Measurements from ENCODE around the gene PPP1CC.
"Not testable (repeated sequence)": the region's sequence is repeated elsewhere in the genome, so short reads cannot be mapped to it uniquely, and the experiment has no call there.

Gene PPP1CC

DNA sequence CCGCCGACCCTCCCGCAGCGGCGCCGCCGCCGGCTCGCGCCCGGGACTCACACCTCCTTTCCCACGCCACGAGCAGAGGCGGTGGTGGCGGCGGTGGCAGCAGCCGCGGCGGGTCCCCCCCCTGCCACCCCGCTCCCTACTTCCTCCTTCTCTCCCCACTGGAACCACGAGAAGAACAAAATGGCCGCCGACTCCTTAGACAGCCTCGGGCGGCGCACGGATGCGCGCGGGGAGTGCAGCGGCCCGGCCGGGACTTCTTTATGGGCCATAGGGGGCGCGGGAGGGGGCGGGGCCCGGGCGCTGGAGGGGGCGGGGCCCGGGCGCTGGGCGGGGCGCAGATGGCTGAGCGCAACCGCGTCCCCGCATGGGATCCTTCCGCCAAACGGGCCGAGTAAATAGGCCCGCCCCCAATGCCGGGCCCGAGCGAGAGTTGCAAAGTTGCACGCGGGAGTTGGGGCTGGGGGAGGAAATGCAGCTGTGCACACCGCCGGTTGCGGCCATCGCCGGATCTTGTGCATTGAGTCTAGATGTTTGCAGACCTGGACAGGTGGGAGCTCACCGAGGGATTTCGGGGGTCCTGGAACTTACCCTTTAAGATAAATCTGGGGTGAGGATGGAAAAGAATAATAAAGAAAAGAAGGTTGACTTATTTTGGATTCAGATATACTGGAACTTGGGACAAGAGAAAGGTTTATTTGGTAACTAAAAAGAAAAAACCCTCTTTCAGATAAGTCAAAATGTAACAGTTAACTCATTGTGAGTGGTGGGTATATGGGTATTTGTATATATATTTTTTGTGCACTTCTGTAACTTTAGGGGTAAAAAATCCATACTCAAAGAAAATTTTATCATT, at the start of gene PPP1CC:
TSS of gene PPP1CC (minus strand) at position 174 of the 853 bp plus-strand sequence. CDS start 184 bp downstream, outside the sequence.
- DNase-seq = peak; percentile 98

DNA sequence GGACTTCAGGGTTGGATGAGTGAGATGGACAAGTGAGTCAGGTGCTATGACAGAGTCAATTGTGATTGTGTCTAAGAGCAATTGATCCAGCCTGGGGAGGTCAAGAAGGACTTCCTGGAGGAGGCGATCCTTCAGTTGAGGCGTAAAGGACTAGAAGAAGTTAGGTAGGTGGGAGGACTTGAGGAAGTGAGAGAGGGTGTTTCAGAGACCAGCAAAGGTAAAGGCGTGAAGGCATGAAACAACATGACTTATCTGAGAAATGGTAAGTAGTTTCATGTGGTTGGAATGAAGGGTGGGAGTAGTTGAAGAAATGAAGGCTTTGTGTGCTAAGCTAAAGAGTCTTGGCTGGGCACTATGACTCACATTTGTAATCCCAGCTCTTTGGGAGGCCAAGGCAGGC, 48.9 kb upstream of the PPP1CC start:
- DNase-seq = no peak

DNA sequence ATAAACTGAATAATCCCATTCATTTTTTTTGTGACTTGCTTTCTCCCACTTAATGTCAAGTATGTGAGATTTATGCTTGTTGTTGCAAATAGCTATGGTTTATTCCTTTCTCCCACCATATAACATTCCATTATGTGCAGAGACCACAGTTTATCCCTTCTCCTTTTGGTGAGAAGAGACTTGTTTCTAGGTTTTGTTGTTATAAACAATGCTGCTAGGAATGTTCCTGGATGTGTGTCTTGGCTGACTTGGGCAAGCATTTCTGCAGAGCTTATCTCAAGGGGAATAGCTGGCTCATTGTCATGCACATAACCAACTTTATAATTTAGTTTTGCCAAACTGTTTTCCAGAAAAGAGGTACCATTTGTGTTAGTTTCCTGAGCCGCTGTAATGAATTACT, 47.6 kb upstream of the PPP1CC start:
- no peak for DNase-seq

DNA sequence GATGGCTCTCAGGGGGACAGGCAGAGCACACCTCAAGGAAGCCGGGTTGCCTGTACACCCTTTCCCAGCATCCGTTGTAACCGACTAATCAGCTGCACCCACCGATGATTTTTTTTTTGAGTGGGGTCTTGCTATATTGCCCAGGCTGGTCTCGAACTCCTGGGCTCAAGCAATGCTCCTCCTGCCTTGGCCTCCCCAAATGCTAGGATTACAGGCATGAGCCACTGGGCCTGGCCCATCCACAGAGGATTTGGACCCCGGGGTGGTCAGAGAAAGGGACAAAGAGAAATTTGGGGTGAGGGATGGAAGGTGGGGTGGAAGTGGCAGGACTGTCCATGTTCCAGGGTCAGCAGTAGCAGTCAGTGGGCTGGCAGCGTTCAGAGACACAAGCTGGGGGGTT, 43.3 kb upstream of the PPP1CC start:
- DNase-seq = no peak

DNA sequence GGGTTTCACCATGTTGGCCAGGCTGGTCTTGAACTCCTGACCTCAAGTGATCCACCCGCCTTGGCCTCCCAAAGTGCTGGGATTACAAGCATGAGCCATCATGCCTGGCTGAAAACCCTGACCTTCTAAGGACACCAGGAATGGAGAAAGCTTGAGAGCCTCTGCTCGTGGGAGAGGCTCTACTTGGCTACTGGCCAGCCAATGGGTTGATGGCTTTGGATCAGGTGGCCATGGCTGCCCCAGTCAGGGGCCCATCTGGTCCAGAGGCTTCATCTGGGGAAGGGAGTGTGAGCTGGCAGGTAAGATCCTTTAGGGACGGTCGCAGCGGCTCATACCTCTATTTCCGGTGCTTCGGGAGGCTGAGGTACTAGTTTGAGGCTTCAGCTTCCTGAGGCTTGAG, 42.5 kb upstream of the PPP1CC start:
- no peak for DNase-seq

DNA sequence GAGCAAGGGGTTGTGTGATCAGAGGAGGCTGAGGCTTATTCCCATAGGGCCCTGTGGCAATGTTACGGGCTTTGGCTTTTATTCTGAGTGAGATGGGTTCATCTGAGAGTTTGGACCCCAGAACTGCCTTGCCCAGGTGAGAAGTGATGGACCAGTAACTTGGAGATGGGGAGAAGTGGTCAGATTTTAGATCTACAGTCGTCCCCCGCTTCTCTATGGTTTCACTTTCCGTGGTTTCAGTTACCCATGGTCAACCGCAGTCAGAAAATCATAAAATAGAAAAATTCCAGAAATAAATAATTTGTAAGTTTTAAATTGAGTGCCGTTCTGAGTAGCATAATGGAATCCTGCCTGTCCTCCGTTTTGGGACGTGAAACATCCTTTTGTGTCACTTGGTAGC, 40.2 kb upstream of the PPP1CC start:
- no peak for DNase-seq

DNA sequence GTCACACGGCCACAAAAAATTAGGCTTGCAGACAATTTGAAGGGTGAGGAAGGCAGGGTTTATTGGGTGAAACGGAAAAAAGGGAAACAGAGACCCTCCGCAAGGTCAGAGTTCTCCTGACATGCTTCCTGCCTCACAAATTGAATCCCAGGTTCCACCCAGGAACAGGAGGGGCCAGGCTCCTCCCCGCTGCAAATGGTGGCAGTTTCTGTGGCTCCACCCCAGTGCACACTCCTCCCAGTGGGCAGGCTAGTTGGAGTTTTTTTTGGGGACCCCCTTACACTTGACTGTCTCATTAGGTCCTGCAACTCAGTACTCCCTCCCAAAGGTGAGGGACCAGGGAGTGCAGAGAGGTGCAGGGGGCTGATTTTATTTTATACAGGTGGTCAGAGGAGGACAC, 39.4 kb upstream of the PPP1CC start:
- no peak for DNase-seq

DNA sequence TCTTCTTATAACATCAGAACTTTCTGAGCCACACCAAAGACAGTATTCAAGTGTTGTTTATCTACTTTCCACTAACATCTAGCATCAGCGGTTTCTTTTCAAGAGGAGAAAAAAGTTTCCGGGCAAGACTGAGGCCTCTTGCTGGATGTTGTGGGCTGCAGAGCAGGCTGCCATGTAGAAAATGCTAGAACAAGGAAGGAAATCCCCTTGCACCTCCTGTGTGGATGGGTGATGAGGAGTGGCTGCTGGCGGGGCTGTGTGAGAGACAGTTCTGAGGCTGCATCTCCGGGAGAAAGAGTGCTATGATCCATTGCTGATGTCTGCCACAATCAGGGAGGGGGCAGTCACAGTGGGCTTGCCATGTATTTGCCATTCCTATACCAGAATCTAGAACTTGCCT, 37.8 kb upstream of the PPP1CC start:
- DNase-seq = no peak

DNA sequence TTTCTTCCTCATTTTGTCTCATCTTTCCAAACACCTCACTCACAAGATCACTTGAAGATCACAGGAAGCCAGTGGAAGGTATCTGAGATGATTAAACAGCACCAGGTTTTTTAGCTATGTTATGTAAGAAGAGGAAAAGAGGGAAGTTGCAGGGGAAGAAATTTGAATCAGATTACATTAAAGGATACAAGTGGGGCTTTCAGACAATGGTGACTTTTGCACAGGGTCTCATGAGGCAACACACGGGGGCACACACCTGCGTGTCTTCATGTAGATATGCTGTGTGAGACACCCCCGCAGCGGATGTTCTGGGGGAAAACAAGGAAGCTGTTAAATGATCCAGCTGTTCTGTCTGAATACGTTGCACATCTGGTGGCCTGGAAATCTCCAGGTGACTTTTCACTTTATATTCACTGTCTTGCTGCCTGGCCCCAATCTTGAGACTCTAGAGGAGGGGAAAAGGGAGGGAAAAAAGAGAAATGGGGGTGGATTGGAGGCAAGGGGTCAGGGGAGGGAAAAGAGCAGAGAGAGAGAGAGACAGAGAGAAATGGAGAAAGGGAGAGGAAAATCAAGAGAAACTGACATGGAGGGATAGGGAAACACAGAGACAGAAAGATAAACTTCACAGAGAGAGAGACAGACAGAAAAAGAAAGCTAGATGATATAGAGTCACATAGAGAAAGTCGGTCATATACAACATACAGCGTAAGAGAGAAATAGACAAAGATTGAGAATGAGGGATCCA, 36.3 kb upstream of the PPP1CC start:
- DNase-seq = peak; percentile 11

DNA sequence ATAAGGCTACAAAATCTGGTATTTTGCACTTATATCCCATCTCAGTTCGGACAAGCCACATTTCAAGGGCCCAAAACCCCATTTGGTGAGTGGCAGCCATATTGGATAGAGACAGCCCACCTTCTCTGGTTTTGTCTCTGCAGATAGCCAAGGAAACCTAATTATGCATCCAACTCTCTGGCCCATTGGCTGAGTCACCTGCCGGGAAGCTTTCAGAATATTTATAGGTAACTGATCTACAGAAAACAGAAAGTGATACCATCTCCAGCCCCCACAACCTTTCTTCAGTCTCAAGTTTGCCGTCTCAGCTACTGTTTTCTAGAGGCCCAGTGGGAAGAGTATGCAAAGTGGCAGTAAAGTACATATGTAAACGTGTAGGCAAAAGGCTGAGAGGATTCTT, 33.7 kb upstream of the PPP1CC start:
- DNase-seq = no peak

DNA sequence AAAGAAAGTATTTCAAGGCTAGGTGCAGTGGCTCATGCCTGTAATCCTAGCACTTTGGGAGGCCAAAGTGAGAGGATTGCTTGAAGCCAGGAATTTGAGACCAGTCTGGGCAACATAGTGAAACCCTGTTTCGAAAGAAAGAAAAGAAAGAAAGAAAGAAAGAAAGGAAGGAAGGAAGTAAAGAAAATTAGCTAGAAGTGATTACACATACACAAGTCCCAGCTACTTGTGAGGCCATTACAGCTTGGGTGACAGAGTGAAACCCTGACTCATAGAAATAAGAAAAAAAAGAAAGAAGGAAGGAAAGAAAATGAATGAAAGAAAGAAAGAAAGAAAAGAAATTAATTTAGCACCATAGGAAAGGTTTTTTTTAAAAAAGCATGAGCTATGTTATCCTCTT, 33.3 kb upstream of the PPP1CC start:
- DNase-seq = no peak

DNA sequence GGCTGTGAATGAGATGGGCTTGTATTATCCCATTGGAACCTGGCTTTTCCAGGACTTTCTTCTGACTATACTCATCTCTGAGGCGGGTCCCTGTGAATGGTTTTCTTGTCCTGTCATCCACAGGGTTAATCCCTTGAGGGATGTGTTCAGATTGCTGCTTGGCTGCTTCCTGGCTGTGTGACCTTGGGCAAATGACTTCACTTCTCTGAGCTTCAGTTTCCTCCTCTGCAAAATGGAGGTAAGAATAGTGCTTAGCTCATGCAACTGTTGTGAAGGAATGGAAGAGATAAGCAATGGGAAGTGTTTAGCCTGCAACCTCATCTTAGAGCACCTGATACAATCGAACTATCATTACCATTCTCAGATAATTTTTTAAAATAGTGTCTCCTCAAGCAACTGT, 32.1 kb upstream of the PPP1CC start:
- DNase-seq = no peak

DNA sequence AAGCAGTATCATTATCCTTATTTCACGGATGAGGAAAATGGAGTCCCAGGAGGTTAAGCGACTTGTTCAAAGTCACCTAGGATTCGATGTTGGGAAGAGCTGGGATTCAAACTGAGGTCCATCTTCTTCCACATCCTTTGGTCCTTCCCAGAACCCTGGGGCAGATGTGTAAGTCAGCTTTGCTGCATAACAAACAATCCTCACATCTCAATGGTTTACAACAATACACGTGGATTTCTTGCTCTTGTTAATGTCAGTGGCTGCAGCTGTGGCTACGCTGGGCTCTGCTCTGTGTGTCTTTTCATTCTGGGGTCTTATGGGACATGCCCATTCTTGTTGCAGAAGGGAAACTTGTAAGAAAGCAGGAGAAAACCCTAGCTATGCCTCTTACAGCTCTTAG, 26.3 kb upstream of the PPP1CC start:
- DNase-seq = no peak

DNA sequence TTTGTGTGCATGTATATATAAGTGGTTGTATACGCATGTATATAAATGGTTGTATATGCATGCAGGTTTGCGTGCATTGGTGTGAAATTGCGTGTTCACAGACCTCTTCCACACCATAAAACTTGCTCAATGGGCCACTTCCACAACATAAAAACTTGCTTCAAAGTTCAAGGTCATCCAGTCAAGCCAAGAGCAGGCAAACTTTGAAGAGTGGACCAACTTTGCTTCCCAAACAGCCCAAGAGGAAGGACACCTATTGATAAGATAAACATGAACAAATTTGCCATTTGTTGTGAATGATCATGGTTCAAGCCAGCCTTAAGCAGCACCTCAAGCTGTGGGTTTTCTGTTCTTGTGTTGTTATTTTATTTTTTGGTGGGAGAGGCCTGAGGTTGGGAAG, 25.2 kb upstream of the PPP1CC start:
- no peak for DNase-seq

DNA sequence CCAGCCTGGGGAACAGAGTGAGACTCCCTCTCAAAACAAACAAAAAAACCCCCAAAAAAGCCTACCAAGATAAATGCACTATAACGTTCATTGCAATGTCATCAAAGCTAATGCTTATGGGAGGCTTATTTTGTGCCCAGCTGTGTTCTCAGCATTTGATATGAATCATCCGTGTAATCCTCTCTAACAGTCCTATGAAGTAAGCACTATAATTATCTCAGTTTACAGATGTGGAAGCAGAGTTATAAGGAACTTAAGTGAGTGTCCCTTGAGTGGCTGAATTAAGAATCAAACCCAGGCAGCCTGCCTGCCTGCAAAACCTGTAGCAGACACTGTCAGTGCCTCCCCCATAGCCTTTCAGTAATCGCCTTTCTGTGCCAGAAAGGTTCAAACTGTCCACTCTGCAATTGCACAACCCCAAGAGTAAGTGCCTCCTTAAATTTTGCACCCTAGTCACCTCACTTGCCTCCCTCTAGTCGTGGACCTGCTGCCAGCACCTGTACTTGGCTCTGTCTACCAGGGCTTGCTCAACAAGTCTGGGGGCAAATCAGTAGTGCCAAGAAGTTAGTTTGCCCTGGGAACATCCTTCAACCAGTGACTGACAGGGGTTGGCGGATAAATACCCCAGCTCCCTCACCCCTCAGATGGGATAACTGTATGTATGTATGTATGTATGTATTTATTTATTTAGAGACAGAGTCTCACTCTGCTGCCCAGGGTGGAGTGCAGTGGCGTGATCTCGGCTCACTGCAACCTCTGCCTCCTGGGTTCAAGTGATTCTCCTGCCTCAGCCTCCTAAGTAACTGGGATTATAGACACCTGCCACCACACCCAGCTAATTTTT, 23.8 kb upstream of the PPP1CC start:
- DNase-seq = peak; percentile 19

DNA sequence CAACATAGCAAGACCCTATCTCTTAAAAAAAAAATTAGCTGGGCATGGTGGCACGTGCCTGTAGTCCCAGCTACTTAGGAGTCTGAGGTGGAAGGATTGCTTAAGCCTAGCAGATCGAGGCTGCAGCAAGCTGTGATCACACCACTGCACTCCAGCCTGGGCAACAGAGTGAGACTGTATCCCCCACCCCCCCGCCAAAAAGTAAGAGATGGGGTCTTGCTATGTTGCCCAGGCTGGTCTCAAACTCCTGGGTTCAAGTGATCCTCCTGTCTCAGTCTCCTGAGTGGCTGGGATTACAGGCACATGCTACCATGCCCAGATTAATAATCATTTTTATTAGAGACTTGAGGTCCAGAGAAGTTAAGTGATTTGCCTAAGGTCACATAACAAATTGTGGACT, 22.9 kb upstream of the PPP1CC start:
- DNase-seq = not testable (repeated sequence)

DNA sequence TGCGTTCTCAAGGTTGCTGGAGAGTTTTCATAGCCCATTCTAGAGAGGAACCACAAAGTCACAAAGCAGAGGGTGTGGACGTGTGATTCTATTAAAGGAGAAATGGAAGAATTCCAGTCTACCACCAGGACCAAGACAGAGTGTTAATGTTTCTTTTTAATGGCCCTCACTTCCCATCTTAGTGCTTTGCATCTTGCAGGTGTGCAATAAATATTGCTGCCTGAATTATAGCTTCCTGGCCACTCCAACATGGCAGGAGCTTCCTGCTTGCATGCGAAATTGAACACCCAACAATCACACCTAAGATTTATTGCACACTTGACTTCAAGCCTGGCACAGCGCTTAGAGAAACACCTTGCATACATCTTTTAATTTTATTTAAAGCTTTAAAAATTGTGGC, 22.4 kb upstream of the PPP1CC start:
- DNase-seq = no peak

DNA sequence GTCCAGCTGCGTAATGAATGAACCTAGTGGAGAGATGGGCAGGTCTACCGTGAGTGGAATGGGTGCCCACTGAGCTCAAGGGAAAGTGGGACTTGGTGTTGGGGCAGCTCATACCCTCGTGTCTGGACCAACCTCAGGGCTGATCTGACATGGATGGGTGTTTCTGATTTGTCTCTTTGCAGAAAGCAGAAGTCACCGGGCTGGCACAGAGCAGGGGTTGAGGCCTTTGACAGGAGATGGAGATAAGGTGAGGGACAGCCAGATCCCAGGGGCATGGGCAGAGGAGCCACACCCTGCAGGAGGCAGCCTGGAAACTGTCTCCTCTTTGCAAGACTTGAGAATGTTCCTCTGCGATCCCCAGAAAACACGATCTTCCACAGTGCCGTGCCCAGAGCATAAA, 20.9 kb upstream of the PPP1CC start:
- DNase-seq = peak; percentile 35

DNA sequence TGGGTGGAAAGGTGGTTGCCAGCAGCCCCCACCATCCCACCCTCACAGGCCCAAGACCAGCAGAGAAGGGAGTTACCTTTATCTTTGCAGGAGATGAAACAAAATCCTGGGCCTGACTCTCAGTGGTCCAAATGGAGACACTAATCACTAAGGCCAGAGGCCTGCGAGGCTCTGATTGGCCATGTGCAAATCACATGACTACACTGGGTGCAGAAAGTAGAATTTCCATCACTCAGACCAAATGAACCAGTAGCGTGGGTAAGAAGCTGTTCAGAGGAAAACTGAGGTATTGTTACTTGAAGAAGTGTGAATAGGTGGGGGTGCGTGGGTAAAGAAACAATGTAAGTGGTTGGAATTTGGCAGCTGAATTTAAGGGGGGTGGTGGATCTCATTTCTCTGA, 20.2 kb upstream of the PPP1CC start:
- DNase-seq = no peak

DNA sequence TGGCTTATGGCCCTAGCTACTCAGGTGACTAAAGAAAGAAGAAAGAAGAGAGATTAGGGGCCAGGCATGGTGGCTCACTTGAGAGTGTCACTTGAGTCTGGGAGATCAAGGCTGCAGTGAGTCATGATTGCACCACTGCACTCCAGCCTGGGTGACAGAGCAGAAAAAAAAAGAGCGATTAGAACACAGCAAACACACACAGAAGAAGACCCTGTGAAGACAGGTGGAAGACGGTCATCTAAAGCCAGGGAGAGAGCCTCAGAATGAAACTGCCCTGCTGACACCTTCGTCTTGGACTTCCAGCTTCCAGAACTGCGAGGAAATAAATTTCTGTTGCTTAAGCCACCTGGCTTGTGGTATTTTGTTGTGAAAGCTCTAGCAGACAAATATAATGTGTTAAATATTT, 17.5 kb upstream of the PPP1CC start:
- DNase-seq = no peak

DNA sequence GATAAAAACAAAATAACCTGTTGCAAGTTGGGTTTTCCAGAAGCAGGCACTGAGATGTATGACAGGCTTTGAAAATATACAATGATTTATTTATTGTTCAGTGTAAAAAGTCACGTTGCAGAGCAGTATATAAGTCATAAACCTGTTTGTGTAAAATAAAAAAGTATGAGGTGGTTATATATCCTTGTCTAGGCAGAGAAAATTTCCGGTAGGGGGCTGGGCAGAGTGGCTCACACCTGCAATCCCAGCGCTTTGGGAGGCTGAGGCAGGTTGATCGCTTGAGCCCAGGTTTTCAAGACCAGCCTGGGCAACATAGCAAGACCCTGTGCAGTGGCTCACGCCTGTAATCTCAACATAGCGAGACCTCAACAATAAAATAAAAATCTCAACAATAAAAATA, 16.2 kb upstream of the PPP1CC start:
- DNase-seq = no peak

DNA sequence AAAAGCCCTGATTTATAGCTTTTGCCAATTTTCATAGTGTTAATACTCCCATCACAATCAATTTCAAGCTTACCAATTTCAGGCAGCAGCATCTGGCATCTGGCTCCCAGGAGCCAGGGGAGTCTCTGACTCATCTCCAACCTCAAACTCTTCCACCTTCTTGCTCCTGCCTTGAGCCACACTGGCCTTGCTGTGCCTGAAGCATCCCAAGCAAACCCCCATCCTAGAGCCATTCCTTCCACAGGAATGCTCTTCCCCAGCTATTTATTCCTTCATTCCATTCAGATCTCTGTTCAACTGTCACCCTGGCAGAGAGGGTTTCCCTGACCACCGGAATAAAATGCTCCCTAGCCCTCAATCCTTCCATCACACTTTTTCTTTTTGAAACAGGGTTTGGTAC, 13.9 kb upstream of the PPP1CC start:
- no peak for DNase-seq

DNA sequence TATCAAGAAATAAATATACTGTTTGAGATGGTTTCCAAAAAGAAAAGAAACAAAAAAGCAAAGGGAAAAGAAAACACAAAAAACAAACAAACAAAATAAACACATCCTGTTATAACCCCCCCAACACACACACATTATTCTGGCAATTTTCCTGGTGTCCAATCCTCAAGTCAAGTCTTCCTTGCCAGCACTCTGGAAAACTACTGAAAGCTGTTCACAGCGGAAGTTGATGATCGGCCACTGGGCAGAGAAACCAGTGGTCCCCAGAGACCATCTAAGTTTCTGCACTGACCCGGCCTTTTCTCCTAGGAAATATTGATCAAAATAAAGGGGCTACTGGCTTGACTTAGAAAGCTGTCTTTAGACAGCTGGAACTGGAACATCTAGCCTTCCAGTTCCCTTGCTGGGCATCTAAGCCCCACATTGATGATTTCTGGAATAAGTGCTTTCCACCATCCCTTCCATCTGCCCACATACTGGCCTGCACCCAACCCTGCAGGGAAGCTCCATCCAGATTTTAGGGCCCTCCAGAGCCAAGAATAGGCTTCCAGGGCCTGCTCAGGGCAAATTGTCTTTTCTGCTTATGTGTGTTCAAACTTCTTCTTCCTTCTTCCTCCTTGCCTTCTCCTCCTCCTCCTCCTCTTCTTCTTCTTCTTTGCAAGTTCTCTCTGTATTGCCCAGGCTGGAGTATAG, 11.6 kb upstream of the PPP1CC start:
- DNase-seq = no peak

All from hematopoietic multipotent progenitor cell treated with erythropoietin and hydrocortisone succinate and interleukin-3 and kit ligand, for 6 days (in vitro differentiated cells).